ENCODE measurements around the gene GTF3C5.

GTF3C5 gene

GRCh38 chr9:132985489-132985888, 45.3 kb upstream of the GTF3C5 start:
- TF ChIP-seq CTCF (IDR thresholded peaks at IDR 0.05; ENCODE audit: low read depth, low read length), result no peak
- Histone ChIP-seq H3K36me3 (no peaks in the 10 kb centered on the region), H3K27ac (no peak overlapping the region), H3K27me3 (ENCODE audit: insufficient read depth, low read depth, severe bottlenecking) (no peaks in the 10 kb centered on the region), H3K4me3 (ENCODE audit: low read depth, low read length) (no peak overlapping the region), H3K9me3 (ENCODE audit: severe bottlenecking) (no peaks in the 10 kb centered on the region)
- no peak for DNase-seq

GRCh38 chr9:132986114-132986513, 44.7 kb upstream of the GTF3C5 start:
- no peak overlapping the region for H3K4me3 ChIP-seq (ENCODE audit: low read depth, low read length)
- TF ChIP-seq CTCF (IDR thresholded peaks at IDR 0.05; ENCODE audit: low read depth, low read length), result no peak
- no peaks in the 10 kb centered on the region for H3K36me3 ChIP-seq
- H3K27me3 ChIP-seq (ENCODE audit: insufficient read depth, low read depth, severe bottlenecking), result no peaks in the 10 kb centered on the region
- no peak overlapping the region for H3K27ac ChIP-seq
- H3K9me3 ChIP-seq (ENCODE audit: severe bottlenecking), result no peaks in the 10 kb centered on the region
- DNase-seq, result no peak

GRCh38 chr9:132986640-132987620, 43.9 kb upstream of the GTF3C5 start:
- H3K4me3 ChIP-seq (ENCODE audit: low read depth, low read length), result no peak overlapping the region
- DNase-seq, result no peak
- no peaks in the 10 kb centered on the region for H3K9me3 ChIP-seq (ENCODE audit: severe bottlenecking)
- H3K27me3 ChIP-seq (ENCODE audit: insufficient read depth, low read depth, severe bottlenecking), result no peaks in the 10 kb centered on the region
- H3K27ac ChIP-seq, result no peak overlapping the region
- TF ChIP-seq CTCF (IDR thresholded peaks at IDR 0.05; ENCODE audit: low read depth, low read length), result no peak
- no peaks in the 10 kb centered on the region for H3K36me3 ChIP-seq

GRCh38 chr9:132988244-132989013, 42.4 kb upstream of the GTF3C5 start:
- Histone ChIP-seq H3K27me3 (ENCODE audit: insufficient read depth, low read depth, severe bottlenecking) (no peaks in the 10 kb centered on the region), H3K36me3 (no peaks in the 10 kb centered on the region), H3K9me3 (ENCODE audit: severe bottlenecking) (no peaks in the 10 kb centered on the region), H3K27ac (no peak overlapping the region), H3K4me3 (ENCODE audit: low read depth, low read length) (no peak overlapping the region)
- no peak for DNase-seq
- TF ChIP-seq CTCF (IDR thresholded peaks at IDR 0.05; ENCODE audit: low read depth, low read length), result no peak

GRCh38 chr9:132989014-132989310, 41.8 kb upstream of the GTF3C5 start:
- Histone ChIP-seq H3K4me3 (ENCODE audit: low read depth, low read length) (no peak overlapping the region), H3K9me3 (ENCODE audit: severe bottlenecking) (no peaks in the 10 kb centered on the region), H3K36me3 (no peaks in the 10 kb centered on the region), H3K27ac (no peak overlapping the region), H3K27me3 (ENCODE audit: insufficient read depth, low read depth, severe bottlenecking) (no peaks in the 10 kb centered on the region)
- DNase-seq, result no peak
- TF ChIP-seq CTCF (IDR thresholded peaks at IDR 0.05; ENCODE audit: low read depth, low read length), result no peak
